22Rv1 (cell line): ENCODE measurements around the gene PTRHD1.

ENCODE experiments used
- CTCF ChIP-seq: fragments of 450-650 bp; IDR thresholded peaks from 2 replicates; pipeline ENCODE4 v1.5.1; 2017; ENCODE audit warnings: mild to moderate bottlenecking
- ZFX ChIP-seq: fragments of 450-650 bp; IDR thresholded peaks from 2 replicates; pipeline ENCODE4 v1.6.1; 2017; ENCODE audit warnings: antibody characterized with exemption, borderline replicate concordance

- no peak for TF ChIP-seq CTCF
- no peak for TF ChIP-seq ZFX
These were observed 1.7 kb downstream of the PTRHD1 start for GRCh38 chr2:24791452-24791851.
